T1000 (cell line): ENCODE results near the gene ENG.
"Not testable (repeated sequence)": the region's sequence is repeated elsewhere in the genome, so short reads cannot be mapped to it uniquely, and the experiment has no call there.

Experiments
- DNase-seq: peaks from one replicate; lab custom pipeline; 2025; ENCODE audit warnings: mixed read lengths; lab: John Stamatoyannopoulos, UW

The ENG gene

GRCh38 chr9:127878001-127878651 is 23.7 kb upstream of the ENG start:
- no peak for DNase-seq

GRCh38 chr9:127877566-127877998 is 23.1 kb upstream of the ENG start, which contains the start of gene AK1:
Gene AK1, minus strand, starts transcription at chr9:127877675. Its CDS starts 3,058 bp downstream, at chr9:127874617.
- peak; percentile 17 for DNase-seq

- no peak for DNase-seq
These were observed 22.5 kb upstream of the ENG start for GRCh38 chr9:127876764-127877562.

GRCh38 chr9:127876026-127876763 is 21.7 kb upstream of the ENG start:
- no peak for DNase-seq

GRCh38 chr9:127875306-127875966 is 21.0 kb upstream of the ENG start:
- no peak for DNase-seq

- no peak for DNase-seq
These were observed 20.1 kb upstream of the ENG start for GRCh38 chr9:127874301-127875221.

- no peak for DNase-seq
These were observed 19.4 kb upstream of the ENG start for GRCh38 chr9:127873886-127874285.

- DNase-seq, result no peak
These were observed 18.8 kb upstream of the ENG start for GRCh38 chr9:127873223-127873691.

GRCh38 chr9:127872369-127873222 is 18.1 kb upstream of the ENG start:
- no peak for DNase-seq

- no peak for DNase-seq
These were observed 17.1 kb upstream of the ENG start for GRCh38 chr9:127871531-127871930.

GRCh38 chr9:127870887-127871286 is 16.4 kb upstream of the ENG start:
- DNase-seq, result no peak

- DNase-seq, result not testable (repeated sequence)
These were observed 15.7 kb upstream of the ENG start for GRCh38 chr9:127870153-127870491.

- DNase-seq, result peak; percentile 71
These were observed 15.1 kb upstream of the ENG start for GRCh38 chr9:127869310-127870152.

- DNase-seq, result no peak
These were observed 13.9 kb upstream of the ENG start for GRCh38 chr9:127868278-127868902.

- no peak for DNase-seq
These were observed 13.2 kb upstream of the ENG start for GRCh38 chr9:127867356-127868277.

- no peak for DNase-seq
These were observed 12.1 kb upstream of the ENG start for GRCh38 chr9:127866535-127866934.

GRCh38 chr9:127865645-127866464 is 11.4 kb upstream of the ENG start:
- DNase-seq, result no peak
